HG02852 (cell line): ENCODE data around the gene ODAD3.

Experiments used
- ATAC-seq: cut with Tn5 transposase; IDR thresholded peaks from one replicate; pipeline ENCODE4 v1.9.1; 2021; ENCODE audit warnings: mild to moderate bottlenecking, moderate library complexity; ENCODE audit not compliant: unreplicated experiment

ODAD3 gene

GRCh38 chr19:11378319-11379189 lies 56.4 kb downstream of the ODAD3 start:
- no peak for ATAC-seq

DNA sequence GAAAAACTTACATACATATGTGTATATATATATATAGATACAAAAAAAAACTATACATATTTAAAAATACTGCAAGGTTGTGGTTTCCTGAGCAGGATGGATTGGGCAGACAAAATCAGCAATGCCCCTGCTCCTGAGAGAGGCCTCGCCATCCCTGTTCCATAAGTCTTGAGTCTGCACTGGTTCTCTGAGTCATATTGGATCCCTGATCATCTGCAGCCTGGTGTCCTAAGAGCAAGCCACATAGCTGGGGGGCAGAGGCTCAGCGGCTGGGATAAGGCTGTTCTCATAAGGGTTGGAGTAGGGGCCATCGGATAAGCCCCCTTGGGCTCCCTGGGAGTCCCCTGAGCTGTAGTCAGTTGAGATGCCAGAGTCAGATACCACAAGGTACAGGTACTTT lies 57.2 kb downstream of the ODAD3 start:
- no peak for ATAC-seq

GRCh38 chr19:11377237-11377636 lies 57.7 kb downstream of the ODAD3 start:
- ATAC-seq = no peak

- no peak for ATAC-seq
Measured at GRCh38 chr19:11375143-11375948, 59.6 kb downstream of the ODAD3 start.

DNA sequence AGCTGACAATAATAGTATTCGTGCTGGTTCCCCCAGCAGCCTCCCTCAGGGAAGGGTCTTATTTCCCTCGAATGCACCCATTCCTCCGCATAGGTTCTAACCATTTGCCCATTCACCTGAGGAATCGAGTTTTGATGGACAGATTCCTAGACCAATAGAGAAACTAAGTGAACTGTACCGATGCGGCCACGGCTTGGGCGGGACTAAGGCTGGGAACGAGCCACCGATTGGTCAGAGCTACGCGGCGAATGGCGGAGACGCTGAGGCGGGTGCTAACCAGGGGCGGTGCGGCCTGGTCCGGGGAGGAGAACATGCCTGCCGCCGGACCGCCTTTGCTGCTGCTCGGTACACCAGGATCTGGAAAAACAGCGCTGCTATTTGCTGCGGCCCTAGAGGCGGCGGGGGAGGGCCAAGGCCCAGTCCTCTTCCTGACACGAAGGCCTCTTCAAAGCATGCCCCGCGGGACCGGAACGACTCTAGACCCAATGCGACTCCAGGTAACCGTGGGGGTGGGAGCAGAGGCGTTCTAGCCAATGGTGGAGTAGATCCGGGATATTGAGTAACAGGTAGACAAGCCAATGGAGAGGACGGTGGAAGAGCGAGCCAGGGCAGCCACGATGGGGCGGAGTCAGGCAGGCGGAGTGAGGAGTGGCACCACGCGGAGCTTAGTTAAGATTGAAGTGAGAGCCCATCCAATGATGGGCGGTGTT lies 60.3 kb downstream of the ODAD3 start, which contains the start of gene SWSAP1:
TSS of gene SWSAP1 (plus strand) at position 234 of the 710 bp plus-strand sequence. CDS start at position 249, 15 bp downstream.
- ATAC-seq = peak; percentile 89

- no peak for ATAC-seq
Measured at GRCh38 chr19:11373885-11374432, 61.0 kb downstream of the ODAD3 start.

DNA sequence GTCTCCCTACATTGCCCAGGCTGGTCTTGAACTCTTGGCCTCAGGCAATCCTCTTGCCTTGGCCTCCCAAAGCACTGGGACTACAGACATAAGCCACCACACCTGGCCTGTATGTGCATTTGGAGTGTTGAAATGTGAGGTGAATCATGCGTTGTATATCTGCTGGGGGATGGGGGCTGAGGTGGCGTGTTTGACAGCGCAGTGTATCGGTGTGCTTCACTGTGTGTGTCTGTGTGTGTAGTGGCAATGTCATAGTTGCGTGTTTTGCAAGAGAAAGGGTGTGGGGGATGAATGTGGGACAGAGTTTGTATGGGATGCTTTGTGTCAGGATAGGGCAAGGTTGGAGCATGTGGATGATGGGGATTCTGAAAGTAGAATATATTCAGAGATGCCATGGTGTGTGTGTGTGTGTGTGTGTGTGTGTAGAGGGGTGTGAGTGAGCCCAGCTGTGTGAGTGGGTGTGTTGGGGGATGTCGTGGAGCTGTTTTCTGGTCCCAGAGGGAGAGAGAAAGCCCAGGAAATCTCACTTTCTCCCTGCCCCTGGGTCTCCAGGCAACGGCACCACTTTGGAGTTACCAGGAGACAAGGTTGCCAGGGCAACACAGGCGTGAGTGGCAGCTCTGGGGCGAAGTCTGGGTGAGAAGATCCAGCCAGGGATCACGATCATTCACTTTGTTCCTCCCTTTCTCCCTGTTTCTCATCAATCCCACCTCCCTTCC lies 61.6 kb downstream of the ODAD3 start:
- no peak for ATAC-seq

- no peak for ATAC-seq
Measured at GRCh38 chr19:11370744-11371143, 64.2 kb downstream of the ODAD3 start.
